ENCODE measurements around the gene MAP3K5.
A peak's percentile ranks its signal among the peaks of the same experiment; 100 is the strongest.
"Not testable (repeated sequence)": the region's sequence is repeated elsewhere in the genome, so short reads cannot be mapped to it uniquely, and the experiment has no call there.

Gene MAP3K5

DNA sequence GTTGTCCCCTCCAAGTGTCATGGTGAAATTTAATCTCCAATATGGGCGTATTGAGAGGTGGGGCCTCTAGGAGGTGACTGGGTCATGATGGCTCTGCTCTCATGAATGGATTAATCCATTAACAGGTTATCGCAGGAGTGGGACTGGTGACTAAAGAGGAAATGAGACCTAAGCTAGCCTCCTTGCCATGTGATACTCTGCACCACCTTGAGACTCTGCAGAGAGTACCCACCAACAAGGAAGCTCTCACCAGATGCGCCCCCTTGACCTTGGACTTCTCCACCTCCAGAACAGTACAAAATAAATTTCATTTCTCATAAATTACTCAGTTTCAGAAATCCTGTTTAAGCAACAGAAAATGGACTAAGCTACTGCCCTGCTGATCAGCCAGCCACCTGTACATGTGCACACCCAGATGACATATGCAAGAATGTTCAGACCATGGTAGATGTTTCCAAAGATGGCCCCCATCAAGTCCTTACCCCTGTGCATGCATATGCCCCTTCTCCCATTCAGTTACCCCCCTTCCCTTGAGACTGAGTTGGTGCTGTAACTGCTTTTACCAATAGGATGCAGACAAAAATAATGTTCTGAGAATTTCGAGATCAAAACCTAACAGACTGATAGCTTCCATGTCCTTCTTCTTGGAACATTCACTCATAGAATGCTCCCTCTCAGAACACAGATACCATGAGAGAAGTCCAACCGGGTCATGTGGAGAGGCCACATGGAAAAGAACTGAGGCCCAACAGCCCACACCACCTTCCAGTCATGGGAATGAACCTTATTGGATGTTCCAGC lies 28.4 kb downstream of the MAP3K5 start:
- H3K36me3 ChIP-seq (ENCODE audit: control insufficient read depth, insufficient read depth, low read length), result no peaks in the 10 kb centered on the region
- no peak overlapping the region for H3K4me3 ChIP-seq (ENCODE audit: low read length)
- no peaks in the 10 kb centered on the region for H3K27me3 ChIP-seq (ENCODE audit: control insufficient read depth, insufficient read depth, low read length)
- H3K27ac ChIP-seq (ENCODE audit: low read depth, low read length), result no peak overlapping the region
- peaks cover 8% of the 10 kb centered on the region for H3K4me1 ChIP-seq (ENCODE audit: control insufficient read depth, insufficient read depth, low read length)
- H3K9ac ChIP-seq (ENCODE audit: low read length), result no peak overlapping the region

DNA sequence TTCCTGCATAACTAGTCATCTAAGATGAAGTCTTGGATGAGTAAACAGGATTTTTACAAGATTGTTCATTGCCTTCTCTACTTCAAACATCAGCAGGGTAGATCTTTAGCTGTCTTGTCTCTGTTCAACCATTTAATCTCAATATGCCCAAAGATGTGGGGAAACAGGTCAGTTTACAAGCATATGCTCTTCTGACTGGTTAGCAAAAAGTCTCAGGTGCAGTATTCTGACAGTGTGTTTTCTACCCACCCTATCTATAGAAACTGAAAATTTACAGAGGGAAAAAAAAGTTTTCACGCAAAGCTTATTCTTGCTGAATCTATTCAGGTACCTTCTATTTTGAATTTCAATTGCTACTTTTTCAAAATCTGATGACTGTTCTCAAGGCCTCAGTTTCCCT lies 29.0 kb downstream of the MAP3K5 start:
- Histone ChIP-seq H3K4me3 (ENCODE audit: low read length) (no peak overlapping the region), H3K9ac (ENCODE audit: low read length) (no peak overlapping the region), H3K27me3 (ENCODE audit: control insufficient read depth, insufficient read depth, low read length) (no peaks in the 10 kb centered on the region), H3K36me3 (ENCODE audit: control insufficient read depth, insufficient read depth, low read length) (no peaks in the 10 kb centered on the region), H3K27ac (ENCODE audit: low read depth, low read length) (no peak overlapping the region), H3K4me1 (ENCODE audit: control insufficient read depth, insufficient read depth, low read length) (peaks cover 8% of the 10 kb centered on the region)

DNA sequence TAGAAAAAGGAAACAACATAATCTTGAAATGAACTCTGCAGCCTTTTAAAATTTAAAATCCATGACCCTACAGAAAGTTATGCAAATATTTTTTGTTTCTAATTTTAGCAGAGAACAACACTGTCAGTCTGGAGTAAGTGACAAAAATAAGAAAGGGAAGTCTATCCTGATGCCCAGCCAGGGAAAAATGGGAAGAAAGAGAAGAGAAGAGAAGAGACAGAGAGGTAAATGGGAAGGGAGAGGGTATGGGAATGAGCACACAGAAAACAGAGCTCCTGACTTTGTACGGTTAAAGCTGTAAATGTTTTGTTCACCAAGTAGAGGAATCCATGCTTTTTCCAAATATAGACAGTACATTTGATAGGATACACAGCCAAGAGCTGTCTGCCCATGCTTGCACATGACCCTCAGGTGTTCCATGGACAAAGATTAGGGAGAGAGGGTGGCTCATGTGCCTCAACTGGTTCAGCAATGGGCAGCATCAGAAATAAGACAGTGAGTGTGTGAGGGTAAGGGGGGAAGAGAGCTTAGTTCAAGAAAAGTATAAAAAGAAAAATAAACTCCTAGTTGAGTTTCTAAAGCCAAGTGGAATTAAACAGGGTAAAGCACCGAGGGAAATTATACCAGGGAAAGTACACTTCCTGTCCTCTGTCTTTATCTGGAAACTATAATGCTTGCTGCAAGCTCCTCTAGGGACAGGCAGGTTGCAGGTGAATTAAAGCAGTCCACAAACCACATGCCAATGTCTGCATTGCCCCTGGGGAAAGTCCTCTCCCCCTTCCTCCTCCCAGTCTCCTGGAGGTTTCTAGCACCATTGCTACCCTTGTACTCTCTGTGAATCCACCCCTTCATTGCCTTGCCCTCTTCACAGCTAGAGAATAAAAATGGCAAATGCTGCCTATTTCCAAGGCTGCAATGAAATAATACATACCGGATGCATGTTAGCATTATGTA lies 30.0 kb downstream of the MAP3K5 start:
- Histone ChIP-seq H3K4me3 (ENCODE audit: low read length) (peak overlapping the region; percentile 50), H3K27me3 (ENCODE audit: control insufficient read depth, insufficient read depth, low read length) (no peaks in the 10 kb centered on the region), H3K36me3 (ENCODE audit: control insufficient read depth, insufficient read depth, low read length) (no peaks in the 10 kb centered on the region), H3K27ac (ENCODE audit: low read depth, low read length) (peak overlapping the region; percentile 50), H3K4me1 (ENCODE audit: control insufficient read depth, insufficient read depth, low read length) (peaks cover 8% of the 10 kb centered on the region), H3K9ac (ENCODE audit: low read length) (no peak overlapping the region)

GRCh38 chr6:136761227-136761922 lies 30.9 kb downstream of the MAP3K5 start:
- Histone ChIP-seq H3K27ac (ENCODE audit: low read depth, low read length) (peak overlapping the region; percentile 50), H3K9ac (ENCODE audit: low read length) (no peak overlapping the region), H3K27me3 (ENCODE audit: control insufficient read depth, insufficient read depth, low read length) (no peaks in the 10 kb centered on the region), H3K4me1 (ENCODE audit: control insufficient read depth, insufficient read depth, low read length) (peaks cover 8% of the 10 kb centered on the region), H3K4me3 (ENCODE audit: low read length) (peak overlapping the region; percentile 50), H3K36me3 (ENCODE audit: control insufficient read depth, insufficient read depth, low read length) (no peaks in the 10 kb centered on the region)

- H3K36me3 ChIP-seq (ENCODE audit: control insufficient read depth, insufficient read depth, low read length); H3K9ac ChIP-seq (ENCODE audit: low read length); H3K27me3 ChIP-seq (ENCODE audit: control insufficient read depth, insufficient read depth, low read length); H3K4me1 ChIP-seq (ENCODE audit: control insufficient read depth, insufficient read depth, low read length); H3K4me3 ChIP-seq (ENCODE audit: low read length); H3K27ac ChIP-seq (ENCODE audit: low read depth, low read length): not testable (repeated sequence)
Measured at GRCh38 chr6:136760781-136761180, 31.5 kb downstream of the MAP3K5 start.

GRCh38 chr6:136757150-136757549 lies 35.1 kb downstream of the MAP3K5 start:
- Histone ChIP-seq H3K36me3 (ENCODE audit: control insufficient read depth, insufficient read depth, low read length) (no peaks in the 10 kb centered on the region), H3K27me3 (ENCODE audit: control insufficient read depth, insufficient read depth, low read length) (no peaks in the 10 kb centered on the region), H3K27ac (ENCODE audit: low read depth, low read length) (no peak overlapping the region), H3K9ac (ENCODE audit: low read length) (no peak overlapping the region), H3K4me1 (ENCODE audit: control insufficient read depth, insufficient read depth, low read length) (peaks cover 3% of the 10 kb centered on the region), H3K4me3 (ENCODE audit: low read length) (no peak overlapping the region)

DNA sequence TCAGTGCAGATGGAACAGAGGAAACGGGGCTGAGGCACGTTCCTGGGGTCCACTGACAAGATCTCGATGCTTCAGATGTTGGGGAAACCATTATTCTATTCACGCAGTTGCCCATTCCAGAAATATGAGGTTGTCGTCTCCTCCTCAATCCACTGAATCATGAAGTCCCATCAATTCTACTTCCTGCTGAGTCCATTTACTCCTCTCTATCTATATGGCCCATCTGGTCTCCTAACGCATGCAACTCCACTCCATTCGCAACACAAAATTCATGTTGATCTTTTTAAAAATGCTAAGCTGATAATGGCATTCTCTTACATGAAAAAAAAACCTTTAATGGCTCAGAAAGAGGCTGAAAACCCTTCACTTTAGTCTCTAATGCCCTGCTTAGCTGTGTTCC lies 37.5 kb downstream of the MAP3K5 start:
- H3K27me3 ChIP-seq (ENCODE audit: control insufficient read depth, insufficient read depth, low read length), result no peaks in the 10 kb centered on the region
- no peak overlapping the region for H3K4me3 ChIP-seq (ENCODE audit: low read length)
- no peak overlapping the region for H3K27ac ChIP-seq (ENCODE audit: low read depth, low read length)
- no peak overlapping the region for H3K9ac ChIP-seq (ENCODE audit: low read length)
- no peaks in the 10 kb centered on the region for H3K4me1 ChIP-seq (ENCODE audit: control insufficient read depth, insufficient read depth, low read length)
- no peaks in the 10 kb centered on the region for H3K36me3 ChIP-seq (ENCODE audit: control insufficient read depth, insufficient read depth, low read length)

DNA sequence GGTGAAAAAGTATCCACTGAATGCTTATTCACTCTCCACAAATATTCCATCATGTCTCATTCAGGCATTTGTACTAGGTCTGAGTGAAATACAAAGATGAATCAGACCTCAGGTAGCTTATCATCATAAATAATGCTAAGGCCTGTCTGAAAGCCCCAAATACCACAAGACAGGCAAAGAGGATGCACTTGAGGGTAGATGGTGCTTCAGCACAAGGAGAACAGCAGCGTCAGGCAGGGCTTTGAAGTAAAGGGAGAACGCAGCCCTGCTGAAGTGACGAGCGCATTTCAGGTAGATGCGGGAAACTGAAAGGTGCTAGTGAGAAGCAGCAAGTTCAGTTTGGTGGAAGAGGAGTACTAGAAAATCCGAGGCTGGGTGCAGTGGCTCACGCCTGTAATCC lies 38.7 kb downstream of the MAP3K5 start:
- Histone ChIP-seq H3K4me3 (ENCODE audit: low read length) (no peak overlapping the region), H3K27ac (ENCODE audit: low read depth, low read length) (no peak overlapping the region), H3K36me3 (ENCODE audit: control insufficient read depth, insufficient read depth, low read length) (no peaks in the 10 kb centered on the region), H3K27me3 (ENCODE audit: control insufficient read depth, insufficient read depth, low read length) (no peaks in the 10 kb centered on the region), H3K9ac (ENCODE audit: low read length) (no peak overlapping the region), H3K4me1 (ENCODE audit: control insufficient read depth, insufficient read depth, low read length) (no peaks in the 10 kb centered on the region)

GRCh38 chr6:136752554-136752953 lies 39.7 kb downstream of the MAP3K5 start:
- Histone ChIP-seq H3K36me3 (ENCODE audit: control insufficient read depth, insufficient read depth, low read length) (no peaks in the 10 kb centered on the region), H3K4me3 (ENCODE audit: low read length) (no peak overlapping the region), H3K4me1 (ENCODE audit: control insufficient read depth, insufficient read depth, low read length) (no peaks in the 10 kb centered on the region), H3K27ac (ENCODE audit: low read depth, low read length) (no peak overlapping the region), H3K27me3 (ENCODE audit: control insufficient read depth, insufficient read depth, low read length) (no peaks in the 10 kb centered on the region), H3K9ac (ENCODE audit: low read length) (no peak overlapping the region)

GRCh38 chr6:136751991-136752390 lies 40.3 kb downstream of the MAP3K5 start:
- H3K36me3 ChIP-seq (ENCODE audit: control insufficient read depth, insufficient read depth, low read length), result no peaks in the 10 kb centered on the region
- peak overlapping the region; percentile 28 for H3K4me3 ChIP-seq (ENCODE audit: low read length)
- H3K4me1 ChIP-seq (ENCODE audit: control insufficient read depth, insufficient read depth, low read length), result no peaks in the 10 kb centered on the region
- H3K9ac ChIP-seq (ENCODE audit: low read length), result no peak overlapping the region
- H3K27me3 ChIP-seq (ENCODE audit: control insufficient read depth, insufficient read depth, low read length), result no peaks in the 10 kb centered on the region
- no peak overlapping the region for H3K27ac ChIP-seq (ENCODE audit: low read depth, low read length)

GRCh38 chr6:136751522-136751956 lies 40.7 kb downstream of the MAP3K5 start:
- H3K27me3 ChIP-seq (ENCODE audit: control insufficient read depth, insufficient read depth, low read length), result no peaks in the 10 kb centered on the region
- H3K9ac ChIP-seq (ENCODE audit: low read length), result no peak overlapping the region
- H3K4me3 ChIP-seq (ENCODE audit: low read length), result no peak overlapping the region
- H3K36me3 ChIP-seq (ENCODE audit: control insufficient read depth, insufficient read depth, low read length), result no peaks in the 10 kb centered on the region
- H3K4me1 ChIP-seq (ENCODE audit: control insufficient read depth, insufficient read depth, low read length), result no peaks in the 10 kb centered on the region
- H3K27ac ChIP-seq (ENCODE audit: low read depth, low read length), result no peak overlapping the region
